Nephron (organoid): Measurements from ENCODE around the gene PKLR.

Experiments used
- H3K27ac Mint-ChIP-seq, 3 experiments: 2 replicates each; pipeline ENCODE4 v1.8.0; 2020; ENCODE audit warnings: mixed read lengths in 3 of 3, mild to moderate bottlenecking in 2 of 3, moderate library complexity in 1 of 3
- H3K27me3 Mint-ChIP-seq: 2 replicates; pipeline ENCODE4 v1.8.0; 2021; ENCODE audit warnings: low read depth, mild to moderate bottlenecking, moderate library complexity, mixed read lengths
- H3K36me3 Mint-ChIP-seq: 2 replicates; pipeline ENCODE4 v1.8.0; 2020; ENCODE audit warnings: low read depth, mixed read lengths
- H3K4me1 Mint-ChIP-seq: 2 replicates; pipeline ENCODE4 v1.8.0; 2020; ENCODE audit warnings: mixed read lengths
- H3K4me3 Mint-ChIP-seq, 3 experiments: 2 replicates each; pipeline ENCODE4 v1.8.0; 2020; ENCODE audit warnings: mild to moderate bottlenecking in 3 of 3, mixed read lengths in 3 of 3, moderate library complexity in 2 of 3
- H3K9me3 Mint-ChIP-seq: 2 replicates; pipeline ENCODE4 v1.8.0; 2020; ENCODE audit warnings: mixed read lengths
- TF ChIP-seq, protein P1 (sequence below), 3 experiments: fragments of 200-600 bp; sonication (generic); IDR thresholded peaks; one replicate each; pipeline ENCODE4 v1.5.0; 2021; ENCODE audit warnings: antibody characterized with exemption in 3 of 3; ENCODE audit not compliant: unreplicated experiment in 3 of 3

The PKLR gene

DNA sequence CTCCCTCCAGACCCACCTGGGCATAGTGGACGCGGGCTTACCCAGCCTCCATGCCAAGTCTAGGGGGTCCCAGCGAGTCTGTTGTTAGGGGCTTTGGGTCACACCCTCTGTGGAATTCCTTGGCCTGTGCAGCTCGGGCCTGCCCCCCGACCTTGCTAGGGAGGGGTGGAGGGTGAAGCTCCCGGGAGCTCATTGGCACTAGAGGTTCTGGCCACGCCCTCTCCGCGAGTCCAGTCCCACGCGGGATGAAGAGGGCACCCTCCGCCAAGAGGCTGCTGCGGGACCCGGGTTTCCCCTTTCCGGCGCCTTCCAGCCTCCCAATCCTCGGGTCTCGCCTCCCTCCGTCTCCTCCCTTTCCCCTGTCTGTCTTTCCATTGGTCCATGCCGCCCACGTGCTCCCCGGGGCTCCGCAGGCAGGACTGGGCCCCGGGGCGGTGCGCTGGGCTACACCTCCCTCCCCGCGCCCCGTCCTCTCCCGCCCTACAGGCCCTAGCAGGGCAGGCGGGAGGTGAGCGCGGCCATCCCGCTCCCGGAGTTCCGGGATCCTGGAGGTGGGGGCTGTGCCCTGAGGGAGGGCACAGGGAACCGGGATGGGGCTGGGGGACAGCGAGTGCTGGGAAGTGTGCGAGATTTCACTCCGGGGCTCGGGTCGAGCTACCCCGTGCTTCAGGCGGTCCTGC lies 22.9 kb upstream of the PKLR start:
- H3K36me3 Mint-ChIP-seq, result peaks cover 10% of the 10 kb centered on the region
- H3K9me3 Mint-ChIP-seq, result no peaks in the 10 kb centered on the region

DNA sequence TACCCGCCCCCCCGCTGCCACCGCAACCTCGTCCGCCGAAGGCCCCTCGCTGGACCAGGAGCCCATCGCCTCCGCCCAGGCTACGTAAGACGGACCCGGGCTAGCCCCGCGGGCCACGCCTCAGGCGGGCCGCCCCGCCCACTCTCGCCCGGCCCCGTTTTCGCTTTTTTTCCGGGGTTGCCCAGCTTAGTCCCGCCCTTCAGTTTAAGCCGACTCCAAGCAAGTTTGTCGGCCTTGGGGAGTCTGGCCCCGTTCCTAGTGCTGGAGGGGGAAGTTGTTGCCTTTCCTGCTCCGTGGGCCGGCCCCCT lies 22.4 kb upstream of the PKLR start:
- Mint-ChIP-seq H3K27ac (peak overlapping the region; percentile 59 to 96 (median 89)), H3K36me3 (peaks cover 15% of the 10 kb centered on the region), H3K27me3 (no peaks in the 10 kb centered on the region), H3K4me1 (peaks cover 35% of the 10 kb centered on the region), H3K9me3 (no peaks in the 10 kb centered on the region), H3K4me3 (peak overlapping the region; percentile 84 to 94 (median 94))
- TF ChIP-seq, protein P1, sequence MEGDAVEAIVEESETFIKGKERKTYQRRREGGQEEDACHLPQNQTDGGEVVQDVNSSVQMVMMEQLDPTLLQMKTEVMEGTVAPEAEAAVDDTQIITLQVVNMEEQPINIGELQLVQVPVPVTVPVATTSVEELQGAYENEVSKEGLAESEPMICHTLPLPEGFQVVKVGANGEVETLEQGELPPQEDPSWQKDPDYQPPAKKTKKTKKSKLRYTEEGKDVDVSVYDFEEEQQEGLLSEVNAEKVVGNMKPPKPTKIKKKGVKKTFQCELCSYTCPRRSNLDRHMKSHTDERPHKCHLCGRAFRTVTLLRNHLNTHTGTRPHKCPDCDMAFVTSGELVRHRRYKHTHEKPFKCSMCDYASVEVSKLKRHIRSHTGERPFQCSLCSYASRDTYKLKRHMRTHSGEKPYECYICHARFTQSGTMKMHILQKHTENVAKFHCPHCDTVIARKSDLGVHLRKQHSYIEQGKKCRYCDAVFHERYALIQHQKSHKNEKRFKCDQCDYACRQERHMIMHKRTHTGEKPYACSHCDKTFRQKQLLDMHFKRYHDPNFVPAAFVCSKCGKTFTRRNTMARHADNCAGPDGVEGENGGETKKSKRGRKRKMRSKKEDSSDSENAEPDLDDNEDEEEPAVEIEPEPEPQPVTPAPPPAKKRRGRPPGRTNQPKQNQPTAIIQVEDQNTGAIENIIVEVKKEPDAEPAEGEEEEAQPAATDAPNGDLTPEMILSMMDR (IDR thresholded peaks at IDR 0.05; ENCODE audit: unreplicated experiment in 3 of 3), result no peak

More for the DNA sequence above, 22.9 kb upstream of the PKLR start:
- TF ChIP-seq, protein P1 (IDR thresholded peaks at IDR 0.05; ENCODE audit: unreplicated experiment in 3 of 3), result no peak
- Mint-ChIP-seq H3K4me1 (peaks cover 31% of the 10 kb centered on the region), H3K27me3 (no peaks in the 10 kb centered on the region), H3K4me3 (peak overlapping the region; percentile 84 to 94 (median 94)), H3K27ac (peak overlapping the region; percentile 59 to 96 (median 89))

DNA sequence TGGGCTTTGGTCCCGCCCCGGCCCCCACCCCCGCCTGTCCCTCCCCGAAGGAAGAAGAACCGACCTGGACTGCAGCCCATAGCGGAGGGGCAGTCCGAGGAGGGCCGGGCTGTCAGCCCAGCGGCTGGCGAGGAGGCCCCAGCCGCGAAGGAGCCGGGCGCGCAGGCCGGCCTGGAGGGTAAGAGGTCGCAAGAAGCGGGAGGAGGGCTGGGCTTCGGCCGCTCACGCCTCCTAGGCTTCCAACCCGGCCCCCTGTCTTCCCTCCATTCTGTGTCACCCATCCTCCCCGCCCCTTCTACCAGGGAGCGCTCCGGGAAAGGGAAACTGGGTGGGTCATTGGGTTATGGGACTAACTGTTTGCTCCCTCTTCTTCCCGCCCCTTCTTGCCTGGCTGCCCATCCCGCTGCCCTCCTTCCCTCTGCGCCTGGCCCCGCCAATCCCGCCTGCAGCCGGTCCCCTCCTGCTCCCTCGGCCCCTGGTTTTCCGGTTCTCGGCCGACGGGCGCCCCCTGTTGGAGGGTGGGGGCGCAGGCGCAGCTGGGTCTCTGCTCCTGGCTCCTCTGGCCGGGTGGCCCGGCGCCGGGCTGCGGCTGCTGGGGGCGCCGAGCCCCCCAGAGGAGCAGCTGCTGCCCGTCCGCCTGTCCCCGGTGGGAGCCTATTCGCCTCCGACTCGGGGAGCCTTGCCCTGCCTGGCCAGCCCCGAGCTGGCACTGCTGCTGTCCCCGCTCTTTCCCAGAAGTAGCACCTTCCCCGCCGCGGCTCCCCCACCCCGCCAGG lies 21.9 kb upstream of the PKLR start:
- H3K9me3 Mint-ChIP-seq, result no peaks in the 10 kb centered on the region
- TF ChIP-seq, protein P1 (IDR thresholded peaks at IDR 0.05; ENCODE audit: unreplicated experiment in 3 of 3), result peak; percentile 96 to 99 (median 96)
- no peaks in the 10 kb centered on the region for H3K27me3 Mint-ChIP-seq
- peaks cover 12% of the 10 kb centered on the region for H3K36me3 Mint-ChIP-seq
- H3K27ac Mint-ChIP-seq, result peak overlapping the region; percentile 56 to 96 (median 93)
- H3K4me1 Mint-ChIP-seq, result peaks cover 35% of the 10 kb centered on the region
- peak overlapping the region; percentile 84 to 94 (median 94) for H3K4me3 Mint-ChIP-seq

DNA sequence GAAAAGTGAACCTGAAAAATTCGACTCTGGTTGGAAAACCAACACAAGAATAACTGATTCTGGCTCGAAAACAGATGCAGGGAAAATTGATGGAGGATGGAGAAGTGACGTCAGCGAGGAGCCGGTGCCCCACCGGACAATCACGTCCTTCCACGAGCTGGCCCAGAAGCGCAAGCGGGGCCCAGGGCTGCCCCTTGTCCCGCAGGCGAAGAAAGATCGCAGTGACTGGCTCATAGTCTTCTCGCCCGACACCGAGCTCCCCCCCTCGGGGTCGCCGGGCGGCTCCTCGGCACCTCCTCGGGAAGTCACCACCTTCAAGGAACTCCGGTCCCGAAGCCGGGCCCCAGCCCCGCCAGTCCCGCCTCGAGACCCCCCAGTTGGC lies 21.3 kb upstream of the PKLR start:
- Mint-ChIP-seq H3K36me3 (peaks cover 12% of the 10 kb centered on the region), H3K27me3 (no peaks in the 10 kb centered on the region), H3K9me3 (no peaks in the 10 kb centered on the region), H3K4me1 (peaks cover 35% of the 10 kb centered on the region), H3K4me3 (peak overlapping the region; percentile 92 to 94 (median 92)), H3K27ac (peak overlapping the region; percentile 71 to 93 (median 91))
- TF ChIP-seq, protein P1 (IDR thresholded peaks at IDR 0.05; ENCODE audit: unreplicated experiment in 3 of 3), result no peak

DNA sequence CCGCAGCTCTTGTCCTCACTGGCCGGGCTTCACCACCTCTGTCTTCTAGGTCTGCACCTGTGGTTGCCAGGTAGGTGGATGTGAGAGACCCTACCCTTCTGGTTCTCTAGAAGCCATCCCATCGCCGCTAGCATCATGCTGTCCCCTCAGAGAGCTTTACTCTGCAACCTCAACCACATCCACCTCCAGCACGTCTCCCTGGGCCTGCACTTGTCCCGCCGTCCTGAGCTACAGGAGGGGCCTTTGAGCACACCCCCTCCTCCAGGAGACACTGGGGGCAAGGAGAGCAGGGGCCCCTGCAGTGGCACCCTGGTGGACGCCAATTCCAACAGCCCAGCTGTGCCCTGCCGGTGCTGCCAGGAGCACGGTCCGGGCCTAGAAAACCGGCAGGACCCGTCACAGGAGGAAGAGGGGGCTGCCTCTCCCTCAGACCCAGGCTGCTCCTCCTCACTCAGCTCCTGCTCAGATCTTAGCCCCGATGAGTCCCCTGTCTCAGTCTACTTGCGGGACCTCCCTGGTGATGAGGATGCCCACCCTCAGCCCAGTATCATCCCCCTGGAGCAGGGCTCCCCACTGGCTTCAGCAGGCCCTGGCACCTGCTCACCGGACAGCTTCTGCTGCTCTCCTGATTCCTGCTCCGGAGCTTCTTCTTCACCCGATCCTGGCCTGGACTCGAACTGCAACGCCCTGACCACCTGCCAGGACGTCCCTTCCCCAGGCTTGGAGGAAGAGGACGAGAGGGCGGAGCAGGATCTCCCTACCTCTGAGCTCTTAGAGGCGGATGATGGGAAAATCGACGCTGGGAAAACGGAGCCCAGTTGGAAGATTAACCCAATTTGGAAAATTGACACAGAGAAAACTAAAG lies 20.6 kb upstream of the PKLR start:
- Mint-ChIP-seq H3K36me3 (peaks cover 12% of the 10 kb centered on the region), H3K9me3 (no peaks in the 10 kb centered on the region), H3K4me1 (peaks cover 35% of the 10 kb centered on the region), H3K27me3 (no peaks in the 10 kb centered on the region), H3K27ac (peak overlapping the region; percentile 82 to 93 (median 91)), H3K4me3 (peak overlapping the region; percentile 92 to 94 (median 92))
- TF ChIP-seq, protein P1 (IDR thresholded peaks at IDR 0.05; ENCODE audit: unreplicated experiment in 3 of 3), result no peak
